Embryonic facial prominence (tissue), 1 donor: Measurements from ENCODE around the gene PDE7B.

Source experiments
- DNase-seq: peaks from one replicate; pipeline ENCODE4 v3.0.0-alpha.2; 2016; ENCODE audit errors: extremely low spot score

PDE7B gene

DNA sequence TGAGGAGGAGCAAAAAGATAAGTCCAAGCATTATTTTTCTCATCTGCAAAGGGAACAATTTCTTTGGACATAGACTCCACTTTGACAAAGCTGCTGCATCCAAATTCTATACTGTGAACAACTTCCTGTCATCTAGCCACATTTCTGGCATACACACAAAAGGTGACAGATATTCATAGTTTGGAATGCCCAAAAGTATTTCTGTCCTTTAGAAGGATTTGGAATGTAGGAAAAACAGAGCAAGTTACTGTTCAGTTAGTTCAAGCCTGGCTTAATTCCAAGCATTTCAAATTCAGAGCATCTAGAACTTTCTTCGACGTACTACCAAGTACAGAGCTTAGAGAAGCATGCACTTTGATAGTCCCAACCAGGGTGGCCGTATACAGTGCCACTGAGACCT is 134.0 kb downstream of the PDE7B start:
- no peak for DNase-seq

DNA sequence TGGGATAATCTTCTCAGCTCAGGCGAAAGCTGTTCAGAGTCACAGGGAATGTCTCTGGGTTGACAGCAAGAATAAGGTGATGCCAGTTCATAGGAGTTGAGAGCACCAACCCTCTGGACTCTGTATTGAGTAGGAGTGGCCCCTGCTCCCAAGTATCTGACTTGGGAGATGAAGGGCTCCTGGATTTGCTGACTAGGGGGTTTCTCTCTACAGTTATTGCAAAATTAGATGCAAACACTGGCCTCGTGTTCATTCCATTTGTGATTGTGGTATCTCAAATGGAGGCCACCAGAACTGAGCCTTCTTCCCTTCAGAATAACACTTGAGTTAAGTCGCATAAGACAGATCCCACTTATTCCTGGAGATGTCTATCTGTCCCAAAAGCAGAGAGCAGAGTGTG is 135.7 kb downstream of the PDE7B start:
- no peak for DNase-seq

- no peak for DNase-seq
Measured at GRCh38 chr6:135990439-135990838, 138.9 kb downstream of the PDE7B start.

DNA sequence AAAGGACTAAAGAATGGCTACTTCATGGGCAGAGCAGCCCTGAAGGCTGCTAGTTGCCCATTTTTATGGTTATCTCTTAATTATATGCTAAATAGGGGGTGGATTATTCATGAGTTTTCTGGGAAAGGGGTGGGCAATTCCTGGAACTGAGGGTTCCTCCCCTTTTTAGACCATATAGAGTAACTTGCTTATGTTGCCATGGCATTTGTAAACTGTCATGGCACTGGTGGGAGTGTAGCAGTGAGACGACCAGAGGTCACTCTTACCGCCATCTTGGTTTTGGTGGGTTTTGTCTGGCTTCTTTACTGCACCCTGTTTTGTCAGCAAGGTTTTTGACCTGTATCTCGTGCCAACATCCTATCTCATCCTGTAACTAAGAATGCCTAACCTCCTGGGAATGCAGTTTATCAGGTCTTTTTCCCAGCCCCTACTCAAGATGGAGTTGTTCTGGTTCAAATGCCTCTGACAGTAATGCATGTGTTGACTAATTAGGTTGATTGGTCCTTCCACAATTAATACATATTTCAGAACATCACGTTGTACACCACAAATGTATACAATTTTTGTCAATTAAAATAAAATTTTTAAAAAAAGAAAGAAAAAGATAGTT is 139.5 kb downstream of the PDE7B start:
- no peak for DNase-seq

DNA sequence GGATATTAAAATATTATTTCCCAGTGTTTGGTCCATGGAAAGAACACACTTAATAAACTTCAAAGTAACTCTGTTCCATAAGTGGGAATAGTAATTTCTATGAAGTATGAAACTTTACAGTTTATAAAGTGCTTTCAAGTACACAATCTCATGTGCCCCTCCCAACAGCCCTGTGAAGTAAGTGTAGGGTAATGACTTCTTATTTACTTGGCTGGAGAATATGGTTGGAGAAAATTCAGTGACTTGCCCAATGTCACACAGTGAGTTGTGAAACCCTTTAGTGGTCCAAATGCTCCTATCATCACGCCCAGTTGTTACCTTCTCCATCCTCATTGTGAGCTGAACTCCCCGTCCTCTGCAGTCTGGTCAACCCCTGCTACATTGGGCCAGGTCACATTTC is 141.2 kb downstream of the PDE7B start:
- no peak for DNase-seq

DNA sequence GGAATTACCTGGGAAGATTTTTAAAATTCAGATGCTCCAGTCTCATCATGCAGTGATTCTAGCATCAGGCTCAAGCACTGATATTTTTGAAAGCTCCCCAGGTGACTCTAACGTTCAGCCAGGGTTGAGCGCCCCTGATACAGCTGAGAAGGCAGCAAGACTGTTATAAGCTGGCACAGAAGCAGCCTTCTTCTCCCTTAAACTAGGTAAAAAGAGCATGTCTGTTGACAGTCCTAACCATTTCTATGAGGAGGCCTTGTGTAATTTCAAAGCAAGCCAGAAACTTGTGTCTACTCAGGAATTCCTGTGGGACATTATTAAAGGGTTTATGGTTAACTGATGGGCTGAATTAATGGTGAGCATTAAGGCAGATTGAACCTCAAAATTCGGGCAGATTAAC is 141.9 kb downstream of the PDE7B start:
- no peak for DNase-seq

GRCh38 chr6:135994857-135995544 is 143.5 kb downstream of the PDE7B start:
- DNase-seq: no peak

- no peak for DNase-seq
Measured at GRCh38 chr6:135995545-135995898, 144.0 kb downstream of the PDE7B start.

DNA sequence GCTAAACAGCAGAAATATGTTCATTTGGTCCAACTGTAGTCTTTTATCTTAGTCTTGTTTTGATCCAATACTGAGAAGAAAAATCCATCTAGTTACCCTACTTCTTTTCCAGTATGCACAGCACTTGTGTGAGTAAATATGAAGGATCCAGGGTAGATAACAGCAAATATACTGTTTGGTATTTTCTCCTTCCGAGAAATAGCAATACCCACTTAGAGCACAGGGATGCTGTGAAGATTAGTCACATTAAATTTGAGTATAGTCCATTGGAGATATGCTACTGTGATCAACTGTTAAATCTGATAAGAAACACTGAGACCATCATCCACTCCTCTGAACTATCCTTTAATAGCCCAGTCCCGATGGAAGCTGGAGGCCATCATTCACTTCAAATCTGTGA is 145.2 kb downstream of the PDE7B start:
- no peak for DNase-seq

- no peak for DNase-seq
Measured at GRCh38 chr6:135999393-135999792, 147.9 kb downstream of the PDE7B start.

GRCh38 chr6:136007345-136007744 is 155.8 kb downstream of the PDE7B start:
- DNase-seq: no peak

DNA sequence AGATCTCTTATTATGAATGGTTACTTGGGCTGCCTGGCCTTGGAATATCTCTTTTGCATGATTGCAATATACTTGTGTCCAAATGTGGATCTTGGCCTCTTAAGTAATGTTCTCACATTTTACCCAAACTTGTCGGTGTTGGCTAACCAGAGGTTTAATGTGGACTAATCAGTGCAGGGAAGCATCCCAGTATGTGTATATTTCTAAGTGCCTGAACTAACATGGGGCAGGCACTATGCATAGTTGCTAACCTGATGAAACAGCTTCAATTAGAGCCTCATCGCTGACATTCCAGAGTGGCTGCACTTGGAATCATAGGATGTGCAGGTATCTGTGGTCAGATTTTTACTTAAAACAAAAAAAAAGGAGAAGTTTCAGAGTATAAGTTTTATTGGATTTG is 160.0 kb downstream of the PDE7B start:
- DNase-seq: no peak

GRCh38 chr6:136012198-136012887 is 160.8 kb downstream of the PDE7B start:
- DNase-seq: no peak

DNA sequence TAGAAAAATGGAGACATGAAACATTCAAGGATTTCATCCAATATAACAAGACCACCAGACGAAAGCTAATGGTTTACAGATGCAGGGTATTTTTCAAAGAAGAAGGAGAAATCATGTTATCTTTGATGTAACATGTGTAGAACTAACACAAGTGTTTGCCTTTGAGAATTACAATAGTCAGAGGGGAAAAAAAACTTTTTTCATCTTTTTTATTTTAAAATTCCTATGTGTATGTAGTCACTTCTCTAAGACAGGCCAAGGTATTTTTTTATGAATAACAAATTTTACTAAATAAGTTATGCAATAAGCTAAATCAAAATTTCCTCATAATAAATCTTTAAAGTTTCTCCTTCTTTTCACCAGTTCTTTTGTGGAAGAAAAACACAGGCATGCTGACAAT is 161.4 kb downstream of the PDE7B start:
- no peak for DNase-seq

- peak; percentile 56 for DNase-seq
Measured at GRCh38 chr6:136014454-136015437, 163.2 kb downstream of the PDE7B start.

GRCh38 chr6:136015531-136015930 is 164.0 kb downstream of the PDE7B start:
- peak; percentile 34 for DNase-seq

DNA sequence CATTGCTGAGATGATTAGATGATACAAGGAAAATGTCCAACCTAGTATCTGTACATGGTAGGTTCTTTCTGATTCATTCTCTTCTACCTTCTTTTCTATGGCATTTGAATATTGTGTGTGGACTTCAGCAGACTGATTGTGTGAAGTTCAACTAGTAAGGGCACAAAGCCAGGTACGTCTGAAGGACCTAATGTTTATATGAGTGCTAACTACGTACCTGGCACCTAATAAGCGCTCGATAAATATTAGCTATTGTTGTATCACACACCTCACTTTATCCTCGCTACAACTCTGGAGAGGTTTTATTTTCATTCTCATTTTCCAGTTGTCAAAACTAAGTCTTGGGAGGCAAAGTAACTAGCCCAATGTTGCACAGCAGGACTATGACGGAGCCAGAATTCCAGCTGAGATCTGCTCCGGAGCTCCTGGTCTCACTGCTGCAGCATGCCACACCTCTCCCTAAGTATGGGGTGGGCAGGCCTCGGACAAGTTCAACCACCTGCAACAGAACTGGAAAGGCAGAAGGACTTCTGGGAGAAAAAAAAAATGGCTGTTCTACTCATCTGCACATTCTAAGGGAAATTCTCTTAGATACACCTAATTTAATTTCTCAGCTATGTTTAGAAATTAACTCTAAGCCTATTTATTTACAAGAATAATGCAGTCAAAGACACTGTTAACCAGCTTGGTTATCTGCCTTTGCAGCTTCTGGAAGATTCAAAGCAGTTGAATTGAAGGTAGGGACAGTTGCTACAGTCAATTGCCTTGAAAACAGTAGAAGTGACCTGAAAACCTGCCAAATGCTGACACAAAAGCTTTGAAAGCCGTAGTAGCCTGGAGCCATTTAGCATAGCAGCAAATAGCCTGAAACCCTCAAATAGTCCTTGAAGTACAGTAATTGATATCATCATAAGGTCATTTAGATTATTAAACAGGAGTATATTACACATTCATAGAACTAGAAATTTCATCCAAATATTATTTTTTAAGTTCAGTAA is 165.0 kb downstream of the PDE7B start:
- DNase-seq: no peak

GRCh38 chr6:136020691-136021090 is 169.2 kb downstream of the PDE7B start:
- DNase-seq: no peak

DNA sequence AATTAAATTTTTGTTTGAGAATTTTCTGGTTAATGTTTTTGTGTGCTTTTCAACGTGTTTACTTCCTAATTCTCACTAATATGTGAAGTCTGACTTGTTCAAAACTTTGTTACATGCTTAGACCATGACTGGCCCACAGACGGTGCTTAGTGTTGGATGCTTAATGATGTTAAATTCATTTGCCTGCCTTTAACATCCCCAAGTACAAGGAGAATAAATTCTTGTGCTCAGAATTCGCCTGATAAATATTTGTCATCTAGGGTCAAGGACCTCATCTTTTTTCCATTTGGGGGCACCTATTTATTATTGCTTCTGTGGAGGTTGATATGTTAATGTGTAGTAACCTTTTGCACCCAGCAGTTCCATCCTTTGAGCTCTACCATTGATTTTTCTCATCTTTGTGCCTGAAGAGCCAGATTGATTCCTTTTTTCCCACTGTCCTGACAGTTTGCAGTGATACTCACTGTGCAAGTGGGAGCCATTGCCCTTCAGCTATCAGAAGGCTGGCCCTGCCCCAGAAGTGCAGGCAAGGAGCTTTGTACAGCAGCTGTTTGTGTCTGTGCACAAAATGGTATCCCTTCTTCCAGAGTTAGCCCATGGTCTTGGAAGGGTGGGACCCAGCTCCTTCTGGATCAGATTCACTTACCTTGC is 170.8 kb downstream of the PDE7B start:
- DNase-seq: no peak

DNA sequence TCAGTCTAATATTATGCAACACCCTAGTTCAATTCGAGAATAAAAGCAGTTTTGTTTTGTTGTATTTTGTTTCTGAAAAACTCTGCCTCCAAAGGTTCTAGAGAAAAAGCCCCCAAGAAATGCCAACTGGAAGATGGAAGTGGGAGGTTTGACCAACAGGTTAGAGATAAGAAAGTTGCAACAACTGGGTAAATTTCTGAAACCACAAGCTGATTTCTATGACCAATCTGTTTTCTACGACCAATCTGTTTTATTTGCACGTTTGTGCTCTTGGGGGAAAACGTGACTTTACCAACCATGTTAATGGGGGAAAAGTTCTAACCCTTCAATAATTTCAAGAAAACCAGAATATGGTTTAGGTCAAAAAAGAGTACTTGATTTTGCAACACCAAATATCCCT is 173.2 kb downstream of the PDE7B start:
- no peak for DNase-seq
